Kidney tubule cell (primary cell): ENCODE data around the gene TXNIP.

Experiments used
- DNase-seq: peaks from one replicate; pipeline ENCODE4 v3.0.0-alpha.2; 2018; ENCODE audit warnings: low spot score

The TXNIP gene

DNA sequence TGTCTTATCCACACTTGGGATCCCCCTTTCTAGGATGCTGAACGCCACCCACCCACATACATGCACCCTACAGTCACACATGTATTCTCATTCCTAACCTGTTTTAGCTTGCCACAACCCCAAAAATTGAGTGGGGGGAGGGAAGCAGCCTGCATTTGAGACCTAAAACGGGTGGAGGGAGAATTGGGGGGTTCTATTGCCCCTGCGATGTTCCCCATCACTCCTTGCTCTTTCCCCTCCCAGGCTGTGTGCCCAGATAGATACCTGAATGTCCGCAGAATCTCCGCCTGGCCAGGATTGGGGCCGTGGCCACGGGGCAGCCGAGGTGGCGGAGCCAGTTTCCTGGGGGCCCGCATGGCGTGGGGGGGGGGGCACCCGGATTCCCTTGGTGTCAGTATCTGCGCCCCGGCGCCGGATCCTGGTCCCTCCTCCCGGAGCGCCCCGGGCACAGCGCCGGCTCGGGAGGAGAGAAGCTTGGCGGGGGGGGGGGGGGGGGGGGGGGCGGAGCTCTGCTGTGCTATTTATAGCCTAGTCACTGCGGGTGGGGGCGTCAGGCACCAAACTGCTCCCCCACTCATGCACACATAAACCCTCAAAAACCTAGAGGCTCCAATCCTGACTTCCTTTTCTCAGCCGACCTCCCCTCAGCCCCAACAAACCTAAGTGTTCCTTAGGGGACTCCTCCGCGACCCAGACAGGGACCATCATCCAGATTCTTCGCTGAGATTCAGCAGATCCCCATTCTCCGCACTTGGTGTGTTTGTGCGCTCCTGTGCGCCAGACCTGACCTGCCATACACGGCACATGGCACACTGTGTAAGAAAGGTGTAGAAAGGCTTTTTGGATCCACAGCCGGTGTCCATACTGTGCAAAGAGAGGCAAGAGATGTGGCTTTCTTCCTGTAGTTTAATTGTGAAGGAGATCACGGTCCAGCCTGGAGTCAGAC is 33.9 kb downstream of the TXNIP start:
- no peak for DNase-seq

DNA sequence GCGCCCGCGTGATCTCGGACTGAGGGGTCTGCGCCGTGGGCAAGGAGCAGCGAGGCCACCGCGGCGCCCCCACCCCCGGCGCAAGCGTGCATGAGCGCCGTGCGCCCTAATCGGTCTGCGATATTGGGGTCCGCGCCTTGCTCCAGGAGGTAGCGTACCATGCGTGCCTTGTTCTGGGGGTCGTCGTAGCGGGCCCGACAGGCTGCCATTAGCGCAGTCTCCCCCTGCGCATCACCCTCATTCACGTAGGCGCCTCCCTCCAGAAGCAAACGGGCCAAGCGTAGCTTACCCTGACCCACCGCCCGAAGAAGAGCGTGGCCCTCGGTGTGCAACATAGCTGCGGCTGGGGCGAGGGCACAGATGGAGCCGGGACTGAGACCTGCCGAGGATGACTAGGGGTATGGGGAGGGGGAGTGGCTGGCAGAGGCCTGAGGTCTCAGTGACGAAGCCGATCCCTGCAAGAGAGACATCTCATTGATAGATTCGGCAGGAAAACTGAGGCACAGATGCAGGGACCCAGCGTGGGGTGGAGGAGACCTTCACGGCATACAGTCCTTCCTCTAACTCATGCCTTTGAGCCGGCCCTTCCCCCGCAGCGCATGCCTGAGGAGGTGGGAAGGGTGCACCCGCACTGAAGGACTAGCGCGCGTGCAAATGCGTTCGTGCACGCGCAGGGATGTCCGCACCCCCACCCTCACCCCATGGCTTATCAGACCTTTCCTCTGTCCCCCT is 34.8 kb downstream of the TXNIP start:
- DNase-seq = no peak

DNA sequence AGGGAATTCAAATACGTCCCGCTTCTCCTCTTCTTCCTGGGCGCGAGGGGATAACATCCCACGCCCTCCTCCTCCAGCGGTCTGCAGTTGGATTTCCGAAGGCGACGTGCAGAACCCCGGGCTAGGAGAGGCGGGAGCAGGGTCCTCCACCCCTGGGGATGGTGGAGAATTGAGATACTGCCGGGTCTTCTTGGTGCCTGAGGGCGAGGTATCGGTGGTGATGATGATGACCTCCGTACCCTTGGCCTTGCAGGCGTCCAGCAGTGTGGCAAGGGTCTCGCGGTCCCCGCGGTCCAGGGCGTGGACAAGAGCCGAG is 35.3 kb downstream of the TXNIP start:
- no peak for DNase-seq

DNA sequence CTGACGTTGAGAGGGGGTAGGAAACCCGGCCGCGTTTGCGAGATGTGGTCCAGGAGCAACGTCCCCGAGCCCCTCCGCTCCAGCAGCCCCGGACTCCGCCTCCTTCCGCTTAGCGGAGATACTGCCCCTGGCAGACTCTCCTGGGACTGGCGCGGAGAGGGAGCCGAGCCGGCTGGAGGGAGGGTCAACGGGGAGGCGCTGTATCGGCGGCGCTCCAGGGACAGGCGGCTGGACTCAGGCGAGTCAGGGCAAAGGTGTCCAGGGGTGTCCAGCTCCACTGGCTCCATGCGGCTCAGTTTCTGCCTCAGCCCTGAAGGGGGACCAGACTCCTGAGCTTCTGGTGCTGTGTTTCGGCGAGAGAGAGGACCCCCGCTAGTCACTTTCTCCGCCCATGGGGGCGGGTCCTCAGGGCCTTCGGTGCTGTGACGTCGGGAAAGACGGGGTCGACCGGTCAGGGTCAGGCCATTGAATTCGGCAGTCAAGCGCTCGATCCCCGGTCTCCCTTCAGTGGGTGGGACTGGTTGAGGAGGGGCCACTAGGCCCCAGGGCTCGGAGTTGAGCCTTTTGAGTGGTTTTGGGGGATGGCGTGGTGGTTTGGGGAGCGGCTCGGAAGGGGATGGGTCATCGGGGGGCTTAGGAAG is 35.8 kb downstream of the TXNIP start:
- DNase-seq = peak; percentile 59

DNA sequence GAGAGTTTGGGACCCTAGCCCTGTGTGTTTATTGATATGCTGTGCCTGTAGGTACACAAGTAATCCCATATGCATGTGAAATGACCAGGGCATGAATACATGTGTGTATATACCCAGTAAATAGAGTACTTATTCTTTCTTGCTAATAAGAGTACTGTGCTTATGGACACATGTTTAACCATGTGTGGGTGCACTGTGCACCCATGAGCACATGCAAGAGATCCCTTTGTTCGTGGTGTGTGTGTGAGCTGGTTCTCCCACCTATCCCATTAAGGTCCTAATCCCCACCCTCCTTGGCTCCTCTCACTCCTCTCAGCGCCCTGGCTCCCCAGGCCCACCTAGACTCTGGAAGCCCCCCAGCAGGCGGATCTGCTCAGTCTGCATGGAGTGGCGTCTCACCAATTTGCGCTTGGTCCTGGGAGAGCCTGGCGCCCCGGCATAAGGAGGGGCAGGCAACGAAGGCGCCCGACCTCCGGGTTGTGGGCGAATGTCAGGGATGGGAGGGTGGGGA is 36.4 kb downstream of the TXNIP start:
- no peak for DNase-seq

DNA sequence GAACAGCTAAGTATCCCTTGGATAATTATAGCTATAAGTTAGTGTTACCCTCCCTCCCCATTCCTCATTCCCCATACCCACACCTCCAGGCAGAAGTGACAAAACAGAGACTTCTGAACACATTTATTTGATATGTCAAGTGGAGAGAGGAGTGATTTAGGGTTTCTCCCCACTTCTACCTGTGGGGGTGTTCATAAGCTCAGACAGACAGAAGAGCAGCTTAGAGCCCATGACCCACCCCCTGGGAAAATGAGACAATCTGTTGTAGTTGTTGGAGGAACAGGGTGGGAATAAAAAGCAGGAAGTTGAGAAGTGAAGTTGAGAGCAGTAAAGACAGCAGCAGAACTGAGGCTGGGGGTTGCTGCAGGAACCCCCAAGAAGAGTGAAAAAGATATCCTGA is 37.0 kb downstream of the TXNIP start:
- DNase-seq = no peak

DNA sequence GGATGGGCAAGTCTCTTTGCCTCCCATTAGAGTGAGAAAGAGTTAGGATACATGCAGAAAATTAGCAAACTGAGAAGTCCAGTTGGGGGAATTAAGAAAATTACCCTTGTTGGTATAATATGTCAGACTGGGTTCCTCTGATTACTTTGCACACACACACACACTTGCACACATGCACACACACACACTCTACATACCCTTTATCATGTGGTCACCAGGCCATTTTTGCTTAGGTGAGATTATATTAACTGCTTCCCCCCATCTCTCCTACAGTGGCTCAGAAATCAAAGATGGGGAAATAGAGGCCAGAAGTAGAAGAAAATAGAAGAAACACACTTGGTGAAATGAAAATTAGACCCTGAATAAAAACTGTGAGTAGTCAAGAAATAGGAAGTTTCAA is 37.6 kb downstream of the TXNIP start:
- no peak for DNase-seq

DNA sequence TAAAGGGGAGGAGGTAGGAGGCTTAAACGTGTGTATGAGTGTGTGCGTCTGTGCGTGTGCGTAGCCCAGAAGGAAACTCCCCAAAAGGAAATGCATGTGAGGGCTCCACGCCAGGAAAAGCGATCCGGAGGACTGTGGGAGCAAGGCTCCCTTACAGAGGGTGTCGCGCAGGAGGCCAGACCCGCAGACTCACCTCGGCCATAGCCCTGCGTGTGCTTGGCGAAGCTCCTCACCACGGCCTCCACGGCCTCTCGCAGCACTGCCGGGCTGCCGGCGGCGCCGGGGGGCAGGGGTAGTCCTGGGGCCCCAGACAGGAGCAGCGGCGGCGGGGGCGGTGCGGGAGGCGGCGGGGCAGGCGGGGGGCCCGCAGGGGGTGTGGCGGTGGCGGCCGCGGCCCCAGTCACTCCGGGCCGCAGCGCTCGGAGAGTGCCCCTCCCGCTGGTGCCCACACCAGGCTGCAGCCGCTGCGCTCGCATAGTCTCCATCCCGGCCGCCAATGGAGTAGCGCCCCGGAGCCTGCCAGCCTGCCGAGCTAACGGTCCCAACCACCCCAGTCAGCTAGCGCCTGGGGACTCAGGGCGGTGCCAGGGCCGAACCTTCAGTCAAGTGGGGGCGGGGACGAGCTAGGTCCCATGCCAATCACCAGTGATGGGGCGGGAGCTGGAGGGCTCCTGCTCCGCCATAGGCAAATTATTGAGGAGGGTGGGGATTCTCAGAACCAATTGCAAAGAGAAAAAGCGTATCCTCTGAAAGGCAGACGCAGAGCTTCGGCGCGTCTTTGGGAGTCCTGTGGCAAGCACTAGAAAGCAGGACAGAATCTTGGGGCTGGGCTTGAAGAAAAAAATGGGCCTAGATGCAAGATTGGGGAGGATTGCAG is 38.7 kb downstream of the TXNIP start, which contains the start of gene LIX1L:
Gene LIX1L (minus strand): TSS at position 575 of the 877 bp plus-strand sequence. CDS start 90 bp downstream, at position 485.
- DNase-seq = peak; percentile 95

DNA sequence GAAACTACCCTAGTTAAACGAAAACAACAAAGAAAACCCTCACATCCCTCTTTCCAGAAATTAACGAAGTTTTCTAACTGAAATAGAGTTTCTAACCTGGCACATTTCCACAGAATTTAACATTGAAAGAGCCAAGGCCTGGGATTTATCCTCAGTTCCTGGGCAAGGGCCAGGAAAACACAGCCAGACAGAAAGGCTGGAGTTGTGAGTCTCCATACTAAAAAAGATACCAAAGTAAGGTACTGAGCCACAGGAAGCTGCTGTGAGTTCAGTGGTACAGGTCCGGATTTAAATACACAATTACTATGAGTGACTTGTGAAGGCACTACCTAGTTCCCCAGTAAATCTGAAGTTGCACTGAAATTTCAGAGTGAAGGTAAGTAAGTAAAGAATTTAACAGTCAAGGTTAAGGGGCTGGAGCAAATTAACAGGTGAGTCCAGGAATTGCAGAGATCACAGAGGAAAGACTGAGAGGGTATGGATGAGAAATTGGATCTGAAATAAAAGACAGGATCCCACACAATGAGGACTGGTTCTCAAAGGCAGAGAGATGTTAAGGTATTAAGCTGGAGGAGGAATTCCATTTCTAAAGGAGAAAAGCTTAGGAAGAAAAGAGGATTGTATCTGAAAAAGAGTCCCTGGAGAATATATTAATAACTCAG is 39.5 kb downstream of the TXNIP start:
- no peak for DNase-seq

DNA sequence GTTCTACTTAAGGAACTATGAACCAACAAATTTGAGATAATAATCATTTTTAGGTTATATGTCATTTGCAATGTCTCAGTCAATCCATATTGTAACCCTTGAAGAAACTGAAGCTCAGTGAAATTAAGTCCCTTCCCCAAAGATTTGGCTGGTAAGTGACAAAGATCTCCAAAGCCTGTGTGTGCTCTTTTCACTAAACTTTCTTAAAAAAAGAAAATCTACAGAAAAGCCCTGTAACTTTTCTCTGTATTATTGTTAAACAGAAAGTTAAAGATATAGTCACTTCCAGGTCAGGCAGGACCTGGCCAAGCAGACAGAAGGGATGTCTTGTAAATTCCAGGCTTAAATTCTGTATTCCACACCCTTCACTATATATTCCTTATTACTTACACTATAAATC is 40.0 kb downstream of the TXNIP start:
- no peak for DNase-seq

DNA sequence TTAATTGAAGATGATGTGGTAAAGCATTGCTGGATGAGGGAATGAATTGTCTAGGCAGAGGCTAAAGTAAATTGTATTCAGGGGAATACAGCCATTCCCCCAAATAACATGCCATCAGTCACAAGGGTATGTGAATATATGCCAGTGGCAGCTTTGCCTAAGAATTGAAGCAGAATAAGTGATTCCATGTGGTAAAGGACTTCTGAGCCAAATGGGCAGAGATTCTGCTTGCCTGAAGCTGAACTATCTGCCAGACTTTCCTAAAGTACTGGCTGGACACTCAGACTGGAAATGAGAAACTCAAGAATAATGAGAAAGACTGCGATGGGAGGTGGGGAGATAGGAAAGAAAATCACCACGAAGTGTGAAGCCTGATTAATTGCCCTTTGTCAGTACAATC is 40.9 kb downstream of the TXNIP start:
- DNase-seq = no peak

DNA sequence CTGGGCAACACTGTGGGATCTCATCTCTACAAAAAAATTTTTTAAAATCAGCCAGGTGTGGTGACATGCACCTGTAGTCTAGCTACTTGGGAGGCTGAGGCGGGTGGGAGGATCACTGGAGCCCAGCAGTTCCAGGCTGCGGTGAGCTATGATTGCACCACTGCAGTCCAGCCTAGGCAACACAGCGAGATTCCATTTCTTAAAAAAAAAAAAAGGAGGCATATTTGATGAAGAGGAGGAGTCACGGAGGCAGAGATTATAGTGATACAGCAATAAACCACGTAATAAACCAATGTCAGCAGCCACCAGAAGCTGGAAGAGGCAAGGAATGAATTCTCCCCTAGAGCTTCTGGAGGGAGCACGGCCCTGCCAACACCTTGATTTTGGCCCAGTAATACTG is 42.5 kb downstream of the TXNIP start:
- DNase-seq = no peak

DNA sequence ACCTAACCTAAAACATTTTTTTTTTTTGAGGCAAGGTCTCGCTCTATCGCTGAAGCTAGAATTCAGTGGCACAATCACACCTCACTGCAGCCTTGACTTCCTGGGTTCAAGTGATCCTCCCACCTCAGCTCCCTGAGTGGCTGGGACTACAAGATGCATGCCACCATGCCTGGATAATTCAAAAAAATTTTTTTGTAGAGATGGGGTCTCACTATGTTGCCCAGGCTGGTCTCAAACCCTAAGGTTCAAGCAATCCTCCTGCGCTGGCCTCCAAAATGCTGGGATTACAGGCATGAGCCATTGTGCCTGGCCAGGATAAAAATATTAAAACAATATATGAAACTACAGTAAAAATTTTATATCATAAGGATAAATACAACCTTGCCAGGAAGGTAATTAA is 43.5 kb downstream of the TXNIP start:
- no peak for DNase-seq

DNA sequence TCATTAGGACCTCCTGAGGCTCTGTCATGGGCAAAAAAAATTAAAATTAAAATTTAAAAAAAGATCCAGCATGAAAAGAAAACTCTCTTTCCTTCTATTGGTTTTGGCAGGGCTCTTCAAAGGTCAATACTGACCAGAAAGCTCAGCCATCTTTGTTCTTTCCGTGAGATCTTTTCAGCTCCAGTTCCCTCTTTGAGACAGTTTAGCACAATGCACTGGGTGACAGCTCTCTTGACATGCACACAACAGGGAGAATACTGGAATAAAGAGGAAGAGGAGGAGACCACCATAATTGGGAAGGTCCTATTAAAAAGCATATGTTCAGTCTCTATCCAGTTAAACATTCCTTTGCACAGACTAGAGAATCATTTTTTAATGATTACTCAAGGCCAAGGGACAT is 44.9 kb downstream of the TXNIP start:
- no peak for DNase-seq

DNA sequence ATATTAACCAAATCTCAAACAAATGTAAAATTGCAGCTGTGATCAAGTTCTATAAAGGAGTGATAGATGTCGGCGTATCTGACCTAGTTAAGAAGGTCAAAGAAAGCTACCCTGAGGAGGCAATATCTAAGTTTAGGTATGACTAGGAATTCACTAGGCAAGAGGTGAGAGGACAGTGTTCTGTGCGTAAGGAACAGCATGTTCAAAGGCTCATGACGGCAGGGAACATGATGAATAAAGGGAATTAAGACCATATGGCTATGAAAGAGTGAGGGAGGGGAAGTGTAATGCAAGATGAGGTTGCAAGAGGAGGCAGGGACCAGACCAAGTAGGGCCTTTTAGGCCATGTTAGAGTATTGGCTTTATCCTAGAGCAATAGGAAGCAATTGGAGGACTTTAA is 47.2 kb downstream of the TXNIP start:
- DNase-seq = no peak

DNA sequence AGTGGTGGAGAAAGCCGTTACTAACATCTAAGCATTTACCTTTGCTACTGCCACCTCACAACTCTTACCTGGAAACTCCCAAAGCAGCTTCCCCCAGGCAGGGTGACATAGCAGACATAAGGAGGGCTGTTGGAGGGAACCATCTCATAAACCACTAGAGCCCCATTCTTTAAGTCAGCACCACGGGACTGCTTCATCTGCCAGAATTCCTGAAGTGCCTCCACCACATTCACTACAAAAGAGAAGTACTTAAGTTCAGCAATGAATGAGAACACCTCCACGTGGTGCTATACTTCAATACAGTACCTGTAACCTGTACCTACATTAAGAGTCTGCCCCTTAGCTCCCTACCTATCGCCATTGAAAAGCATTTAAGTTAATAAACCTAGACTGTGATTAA is 48.8 kb downstream of the TXNIP start:
- DNase-seq = no peak

DNA sequence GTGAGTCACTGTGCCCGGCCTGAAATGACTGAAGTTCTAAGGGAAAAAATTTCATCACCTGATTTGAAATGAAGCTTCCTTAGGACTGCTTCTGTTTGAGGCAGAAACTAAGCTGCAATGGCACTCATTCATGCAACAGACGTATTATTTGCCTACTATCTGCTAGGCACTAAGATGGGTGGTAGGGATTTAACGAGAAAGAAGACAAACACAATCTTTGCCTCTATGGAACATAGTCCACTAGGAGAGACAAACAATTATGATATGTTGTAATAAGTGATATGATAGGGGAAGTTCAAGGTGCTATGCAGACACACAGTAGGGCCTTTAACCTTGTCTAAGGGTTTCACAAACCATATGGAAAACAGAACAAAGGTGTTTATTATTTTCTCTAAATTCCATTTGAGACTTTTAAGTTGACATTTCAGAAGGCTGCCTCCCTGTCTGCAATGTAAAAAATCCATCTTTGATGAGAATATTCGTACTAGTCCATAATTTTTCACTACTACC is 49.8 kb downstream of the TXNIP start:
- no peak for DNase-seq

DNA sequence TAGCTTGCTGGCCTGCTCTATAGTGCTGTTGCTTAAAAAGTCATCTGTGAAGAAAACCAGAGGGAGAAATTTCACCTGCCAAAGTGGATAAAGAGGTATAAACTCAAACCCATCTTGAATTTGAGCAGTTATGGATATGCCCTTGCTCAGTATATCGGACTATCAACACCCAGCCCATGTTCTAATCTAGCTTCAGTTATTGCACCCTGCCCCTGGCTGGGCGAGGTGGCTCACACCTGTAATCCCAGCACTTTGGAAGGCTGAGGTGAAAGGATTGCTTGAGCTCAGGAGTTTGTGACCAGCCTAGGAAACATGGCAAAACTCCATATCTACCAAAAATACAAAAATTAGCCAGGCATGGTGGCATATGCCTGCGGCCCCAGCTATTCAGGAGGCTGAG is 51.8 kb downstream of the TXNIP start:
- DNase-seq = no peak

DNA sequence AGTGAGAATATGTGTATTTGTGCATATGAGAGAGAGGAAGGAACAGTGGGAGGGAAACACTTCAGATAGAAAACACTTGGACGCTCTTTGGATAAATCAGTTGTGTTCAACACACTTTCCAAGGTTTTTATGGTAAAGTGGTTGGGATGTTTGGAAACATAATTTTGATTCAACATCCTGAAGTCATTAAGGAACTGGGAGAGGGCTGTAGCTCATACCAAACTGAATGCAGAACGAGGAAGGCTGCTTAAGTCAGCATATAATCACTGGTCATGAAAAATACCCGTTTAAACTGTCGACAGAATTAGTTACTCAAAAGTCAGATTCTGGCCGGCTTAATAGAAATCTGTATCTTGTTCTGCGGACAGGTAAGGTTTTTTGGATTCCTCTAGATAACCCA is 53.5 kb downstream of the TXNIP start:
- DNase-seq = no peak
